GM13976 (cell line): ENCODE measurements around the gene WDSUB1.

Experiments
- DNase-seq: peaks from one replicate; pipeline ENCODE4 v3.0.0; 2012; ENCODE audit warnings: low spot score
- CTCF ChIP-seq: IDR thresholded peaks from 2 replicates; pipeline ENCODE4 v1.5.1; 2012; ENCODE audit warnings: borderline replicate concordance, mild to moderate bottlenecking; ENCODE audit not compliant: insufficient read depth; ENCODE audit errors: extremely low read depth, missing control alignments, control extremely low read depth
- in situ Hi-C: fragments of 300-500 bp; cut with MboI; formaldehyde crosslinking; loops from one replicate; pipeline ENCODE4 v1.12.0; 2022; ENCODE audit warnings: low sequenced_read_pairs, mixed read lengths, inconsistent platforms; ENCODE audit not compliant: unreplicated experiment

Gene WDSUB1

GRCh38 chr2:159188449-159188848, 98.1 kb downstream of the WDSUB1 start:
- in situ Hi-C loops: no loop called here
- DNase-seq: no peak
- no peak for TF ChIP-seq CTCF

GRCh38 chr2:159187106-159187505, 99.4 kb downstream of the WDSUB1 start:
- no peak for DNase-seq

GRCh38 chr2:159186462-159186861, 100.0 kb downstream of the WDSUB1 start:
- TF ChIP-seq CTCF: no peak
- DNase-seq: no peak
- in situ Hi-C loops: no loop called here

More at GRCh38 chr2:159187106-159187505, 99.4 kb downstream of the WDSUB1 start:
- in situ Hi-C loops: no loop called here
- TF ChIP-seq CTCF: no peak
